MCF 10A (cell line): ENCODE measurements around the gene AGER. TPM values are rescaled to one million over a fixed set of nuclear protein-coding genes. Genes with fewer than 3 reads are reported as not detected.
"Not testable (repeated sequence)": the region's sequence is repeated elsewhere in the genome, so short reads cannot be mapped to it uniquely, and the experiment has no call there.

ENCODE experiments used
- BruUV-seq: library from RNA; stranded (reverse); fragments of 400-500 nt; replicated peaks from 2 replicates; lab custom pipeline; 2021; lab: Mats Ljungman, UMichigan
- CTCF ChIA-PET: fragments of 300-600 bp; sonication (Branson Sonifier 250); formaldehyde crosslinking; extraction: SDS; loops from one replicate; lab custom pipeline; 2021; ENCODE audit warnings: antibody characterized with exemption, inconsistent platforms; lab: Yijun Ruan, JAX
- POLR2A ChIA-PET: fragments of 300-600, 350-650 bp; sonication (Branson Sonifier 250); formaldehyde crosslinking; extraction: SDS; loops from one replicate; lab custom pipeline; 2020; ENCODE audit warnings: antibody characterized with exemption, inconsistent platforms; lab: Yijun Ruan, JAX
- DNase-seq: peaks from one replicate; pipeline ENCODE4 v3.0.0-alpha.2; 2018; ENCODE audit not compliant: unreplicated experiment
- H3K27ac Mint-ChIP-seq: one replicate; pipeline ENCODE4 v1.8.0; 2022; ENCODE audit warnings: mild to moderate bottlenecking, low read depth, mixed read lengths; ENCODE audit not compliant: unreplicated experiment
- H3K27me3 Mint-ChIP-seq: one replicate; pipeline ENCODE4 v1.8.0; 2022; ENCODE audit warnings: mixed read lengths; ENCODE audit not compliant: insufficient read depth, unreplicated experiment
- H3K36me3 Mint-ChIP-seq: one replicate; pipeline ENCODE4 v1.8.0; 2022; ENCODE audit warnings: mild to moderate bottlenecking, moderate library complexity, mixed read lengths; ENCODE audit not compliant: insufficient read depth, unreplicated experiment
- H3K4me1 Mint-ChIP-seq: one replicate; pipeline ENCODE4 v1.8.0; 2022; ENCODE audit warnings: mixed read lengths; ENCODE audit not compliant: insufficient read depth, unreplicated experiment
- H3K4me3 Mint-ChIP-seq: one replicate; pipeline ENCODE4 v1.8.0; 2022; ENCODE audit warnings: mild to moderate bottlenecking, moderate library complexity, mixed read lengths; ENCODE audit not compliant: unreplicated experiment
- H3K9me3 Mint-ChIP-seq: one replicate; pipeline ENCODE4 v1.8.0; 2022; ENCODE audit warnings: mixed read lengths; ENCODE audit not compliant: unreplicated experiment
- CTCF ChIP-seq: fragments of 200-600 bp; IDR thresholded peaks from one replicate; pipeline ENCODE4 v1.8.0; 2022; ENCODE audit warnings: antibody characterized with exemption, mild to moderate bottlenecking; ENCODE audit not compliant: unreplicated experiment
- intact Hi-C: fragments of 100-400 bp; cut with micrococcal nuclease; formaldehyde crosslinking; loops from 2 replicates; pipeline ENCODE4 v1.14.1; 2022
- total RNA-seq: library from RNA; stranded (reverse); gene quantifications from 2 replicates; pipeline ENCODE4 v1.2.3, GENCODE V29; 2022

AGER gene
- total RNA-seq, 1 experiment from 2014 or later, result 8.0 TPM

- POLR2A ChIA-PET, result interaction anchor here (0.6 to 1.2 kb wide), 2 partner anchors 22 to 607 kb away, joined by 3 read pairs; partner anchors contain the start of gene PBX2
- no peak for TF ChIP-seq CTCF
- CTCF ChIA-PET, result interaction anchor here (0.6 to 1.4 kb wide), 2 partner anchors 42 to 94 kb away, joined by 3 to 4 read pairs; no protein-coding TSS in a partner anchor
- BruUV-seq, result no TSS peak
- Mint-ChIP-seq H3K27me3 (peaks cover 19% of the 10 kb centered on the region), H3K36me3 (no peaks in the 10 kb centered on the region), H3K27ac (no peak overlapping the region), H3K4me3 (no peak overlapping the region), H3K9me3 (no peaks in the 10 kb centered on the region), H3K4me1 (peaks cover 10% of the 10 kb centered on the region)
- peak; percentile 69 for DNase-seq
- intact Hi-C loops, result no loop called here
Measured at GRCh38 chr6:32212076-32212760, 28.2 kb upstream of the AGER start.

GRCh38 chr6:32211432-32211831 is 27.4 kb upstream of the AGER start:
- BruUV-seq, POLR2A ChIA-PET, DNase-seq, intact Hi-C loops, H3K9me3 Mint-ChIP-seq, H3K36me3 Mint-ChIP-seq, H3K4me3 Mint-ChIP-seq, H3K27ac Mint-ChIP-seq: not testable (repeated sequence)
- CTCF ChIA-PET, result interaction anchor here (1.4 kb wide), 1 partner anchor 93 kb away, joined by 4 read pairs; no protein-coding TSS in a partner anchor
- Mint-ChIP-seq H3K4me1 (peaks cover 10% of the 10 kb centered on the region), H3K27me3 (peaks cover 11% of the 10 kb centered on the region)

GRCh38 chr6:32210191-32210601 is 26.1 kb upstream of the AGER start:
- no peak for TF ChIP-seq CTCF
- intact Hi-C loops, result no loop called here
- ChIA-PET POLR2A (no interaction called here), CTCF (no interaction called here)
- Mint-ChIP-seq H3K36me3 (peaks cover 1% of the 10 kb centered on the region), H3K4me3 (no peak overlapping the region), H3K4me1 (peaks cover 10% of the 10 kb centered on the region), H3K27ac (no peak overlapping the region), H3K9me3 (no peaks in the 10 kb centered on the region), H3K27me3 (peaks cover 3% of the 10 kb centered on the region)
- BruUV-seq, result no TSS peak
- no peak for DNase-seq

- Mint-ChIP-seq H3K27ac (no peak overlapping the region), H3K9me3 (no peaks in the 10 kb centered on the region), H3K36me3 (peaks cover 6% of the 10 kb centered on the region), H3K27me3 (peaks cover 14% of the 10 kb centered on the region), H3K4me1 (peaks cover 10% of the 10 kb centered on the region), H3K4me3 (no peak overlapping the region)
- TF ChIP-seq CTCF, result no peak
- CTCF ChIA-PET, result no interaction called here
- BruUV-seq, result no TSS peak
- DNase-seq, result no peak
- POLR2A ChIA-PET, result interaction anchor here (0.7 kb wide), 1 partner anchor 1114 kb away, joined by 3 read pairs; no protein-coding TSS in a partner anchor
- intact Hi-C loops, result no loop called here
Measured at GRCh38 chr6:32208996-32209395, 24.9 kb upstream of the AGER start.
